ENCODE measurements around the gene CEP290. TPM values are rescaled to one million over a fixed set of nuclear protein-coding genes. Genes with fewer than 3 reads are reported as not detected.

CEP290 gene
- total and polyA plus RNA-seq, 2 experiments from 2014 or later = 17.3 to 25.7 TPM

DNA sequence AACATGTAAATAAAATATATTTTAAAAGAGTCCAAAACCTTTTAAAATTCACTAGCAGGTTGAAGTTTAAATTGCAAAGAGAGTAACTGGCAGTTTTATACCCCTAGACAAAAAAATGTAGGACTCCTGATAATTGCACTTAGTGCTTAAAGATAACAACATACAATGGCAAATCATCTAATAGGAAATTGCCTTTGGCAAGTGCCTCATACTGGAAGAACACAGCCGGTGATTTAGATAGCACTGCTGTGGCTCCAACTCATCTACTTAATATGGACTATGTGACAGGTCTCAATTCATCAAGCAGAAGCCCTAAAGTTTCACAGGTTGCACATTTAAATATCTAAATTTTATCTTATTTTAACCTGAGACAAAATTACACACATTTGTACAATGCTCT lies 126.1 kb downstream of the CEP290 start:
- no peak for ATAC-seq

More for the DNA sequence above, 126.1 kb downstream of the CEP290 start:
- no peak overlapping the region for H3K4me3 Mint-ChIP-seq
- H3K27me3 Mint-ChIP-seq (ENCODE audit: insufficient read depth, low read depth, poor library complexity) = no peaks in the 10 kb centered on the region
- Histone ChIP-seq H3F3A (replicated peaks; ENCODE audit: low read depth) (no peaks in the 10 kb centered on the region), H3K27ac (ENCODE audit: low read depth) (no peak overlapping the region), H3K27me3 (ENCODE audit: insufficient read depth) (no peaks in the 10 kb centered on the region), H4K20me1 (replicated peaks; ENCODE audit: insufficient read depth) (no peaks in the 10 kb centered on the region), H2AFZ (no peak overlapping the region), H3K36me3 (ENCODE audit: insufficient read depth) (peaks cover 4% of the 10 kb centered on the region; the same call in 1 of the 2 replicates), H3K4me2 (no peak overlapping the region), H3K4me1 (ENCODE audit: insufficient read depth) (no peaks in the 10 kb centered on the region), H3K79me2 (replicated peaks; ENCODE audit: insufficient read depth) (no peaks in the 10 kb centered on the region), H3K9me2 (ENCODE audit: insufficient read depth) (peaks cover 5% of the 10 kb centered on the region; the same call in 1 of the 2 replicates), H3K4me3 (no peak overlapping the region)
- no peak overlapping the region for H3K27ac Mint-ChIP-seq
- no peak for DNase-seq (ENCODE audit: low spot score)
- H3K9me3 Mint-ChIP-seq = peaks cover 42% of the 10 kb centered on the region
- H3K4me1 Mint-ChIP-seq = no peaks in the 10 kb centered on the region
- TF ChIP-seq POLR2AphosphoS5 (IDR thresholded peaks at IDR 0.05; ENCODE audit: low read depth) (no peak), ZNF462 (CRISPR knock-in tag; IDR thresholded peaks at IDR 0.05) (no peak), NANOG (IDR thresholded peaks at IDR 0.05; ENCODE audit: borderline replicate concordance) (no peak), ZNF331 (CRISPR knock-in tag; IDR thresholded peaks at IDR 0.05; ENCODE audit: low read depth) (no peak), CREB1 (CRISPR knock-in tag; IDR thresholded peaks at IDR 0.05; ENCODE audit: low read depth) (no peak), EZH2 (IDR thresholded peaks at IDR 0.05; ENCODE audit: low read depth, unreplicated experiment) (no peak)
- TF ChIP-seq, protein P1, sequence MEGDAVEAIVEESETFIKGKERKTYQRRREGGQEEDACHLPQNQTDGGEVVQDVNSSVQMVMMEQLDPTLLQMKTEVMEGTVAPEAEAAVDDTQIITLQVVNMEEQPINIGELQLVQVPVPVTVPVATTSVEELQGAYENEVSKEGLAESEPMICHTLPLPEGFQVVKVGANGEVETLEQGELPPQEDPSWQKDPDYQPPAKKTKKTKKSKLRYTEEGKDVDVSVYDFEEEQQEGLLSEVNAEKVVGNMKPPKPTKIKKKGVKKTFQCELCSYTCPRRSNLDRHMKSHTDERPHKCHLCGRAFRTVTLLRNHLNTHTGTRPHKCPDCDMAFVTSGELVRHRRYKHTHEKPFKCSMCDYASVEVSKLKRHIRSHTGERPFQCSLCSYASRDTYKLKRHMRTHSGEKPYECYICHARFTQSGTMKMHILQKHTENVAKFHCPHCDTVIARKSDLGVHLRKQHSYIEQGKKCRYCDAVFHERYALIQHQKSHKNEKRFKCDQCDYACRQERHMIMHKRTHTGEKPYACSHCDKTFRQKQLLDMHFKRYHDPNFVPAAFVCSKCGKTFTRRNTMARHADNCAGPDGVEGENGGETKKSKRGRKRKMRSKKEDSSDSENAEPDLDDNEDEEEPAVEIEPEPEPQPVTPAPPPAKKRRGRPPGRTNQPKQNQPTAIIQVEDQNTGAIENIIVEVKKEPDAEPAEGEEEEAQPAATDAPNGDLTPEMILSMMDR (conservative IDR thresholded peaks at IDR 0.05; ENCODE audit: low read depth in 2 of 2) = no peak
- peaks cover 27% of the 10 kb centered on the region; the same call in 2 of the 3 replicates for H3K36me3 Mint-ChIP-seq (ENCODE audit: low read depth)

Data from GM23338 (cell line).